Heart left ventricle (tissue), 16 donors: Measurements from ENCODE around the gene DISP2. TPM values are rescaled to one million over a fixed set of nuclear protein-coding genes. Genes with fewer than 3 reads are reported as not detected.

Experiments
- ATAC-seq, 4 donors: fragments of 200-7000 bp; cut with Tn5 transposase; one replicate each; pipeline ENCODE4 v1.9.1; 2020 to 2022; ENCODE audit warnings: moderate library complexity in 4 of 4, mild to moderate bottlenecking in 3 of 4, moderate number of reproducible peaks in 1 of 4
- DNase-seq, 5 donors: peaks; one replicate each; pipeline ENCODE4 v3.0.0-alpha.2; 2020
- H3K27ac ChIP-seq, 12 donors: fragments of 200-600 bp; sonication (generic) in 4 of 12; one replicate each; pipeline versions ENCODE4 v1.5.0 to v1.8.0; 2016 to 2022; ENCODE audit warnings: mild to moderate bottlenecking in 2 of 12
- H3K27me3 ChIP-seq, 9 donors: fragments of 200-600 bp; sonication (generic) in 2 of 9; one replicate each; pipeline versions ENCODE4 v1.5.1 to v1.8.0; 2016 to 2022; ENCODE audit warnings: mild to moderate bottlenecking in 3 of 9
- H3K36me3 ChIP-seq, 9 donors: fragments of 200-600 bp; sonication (generic) in 2 of 9; one replicate each; pipeline versions ENCODE4 v1.5.0 to v1.8.0; 2018 to 2022; ENCODE audit warnings: mild to moderate bottlenecking in 2 of 9
- H3K4me1 ChIP-seq, 12 donors: fragments of 200-600 bp; sonication (generic) in 4 of 12; one replicate each; pipeline versions ENCODE4 v1.5.0 to v1.8.0; 2016 to 2022; ENCODE audit warnings: mild to moderate bottlenecking in 3 of 12
- H3K4me3 ChIP-seq, 12 donors: fragments of 200-600 bp; sonication (generic) in 4 of 12; one replicate each; pipeline versions ENCODE4 v1.5.0 to v1.8.0; 2017 to 2022; ENCODE audit warnings: mild to moderate bottlenecking in 9 of 12, moderate library complexity in 4 of 12
- H3K9me3 ChIP-seq, 12 donors: fragments of 200-600 bp; sonication (generic) in 4 of 12; one replicate each; pipeline versions ENCODE4 v1.5.0 to v1.8.0; 2016 to 2022; ENCODE audit warnings: mild to moderate bottlenecking in 1 of 12
- POLR2A ChIP-seq, 2 donors: fragments of 450-650 bp; IDR thresholded peaks; one replicate each; pipeline ENCODE4 v1.6.1; 2017; ENCODE audit warnings: antibody characterized with exemption in 2 of 2, mild to moderate bottlenecking in 2 of 2, moderate library complexity in 2 of 2
- WGBS, 4 donors: extraction: QIAGEN DNeasy Blood & Tissue Kit in 2 of 4; methylation state at CpG; one replicate each; pipeline versions ENCODE4 v1.1.5 to v1.1.7; 2013 to 2018; 5-methylcytosine and 5-hydroxymethylcytosine counted together
- intact Hi-C, 10 donors: fragments of 100-400 bp; cut with DNase I; formaldehyde crosslinking; loops; one replicate each; pipeline versions ENCODE4 v1.11.1 to v1.14.2; 2022
- polyA plus RNA-seq, 2 donors: library from polyadenylated mRNA; stranded (reverse); fragments of 200-250 nt; gene quantifications; one replicate each; pipeline ENCODE4 v1.2.3, GENCODE V29; 2013
- total RNA-seq, 9 donors: library from RNA; depleted of rRNA in 2 of 9; stranded (reverse); fragments of >200 nt in 2 of 9; fragmentation: NEBNext Ultra II Directional in 3 of 9; extraction: Animal tissue kit (Norgen Biotek cat#: 25700) in 3 of 9; gene quantifications; one replicate each; pipeline versions ENCODE4 v1.1.0 to v1.2.4, GENCODE V29; 2016 to 2023
- TF ChIP-seq, protein P1 (sequence below), 12 donors: fragments of 200-600 bp; sonication (generic) in 4 of 12; IDR thresholded peaks; one replicate each; pipeline versions ENCODE4 v1.5.0 to v1.8.0; 2018 to 2022; ENCODE audit warnings: antibody characterized with exemption in 12 of 12, mild to moderate bottlenecking in 5 of 12
- donor health status: ischemic (EF 13 %, LVEDD 7.1; RV severe dilation, severe dysfunction).
- donor health status: healthy with polysubstance abuse.
- donor health status: DM: no; HTN: yes; CAD: no.
- donor health status: DM: no; HTN: no; CAD: no.
- donor health status: ischemic (EF 25% LVEDD 6.9; RV normal size, moderate dysfunction).
- donor health status: ischemic (EF 25% LVEDD 5.7; RV mildly dilated, moderate dysfunction).
- donor health status: healthy.
- donor health status: DM: yes; HTN: yes; CAD: no.
- donor health status: ischemic (EF 35%, LVEDD 5.7; RV mildly dilated, moderate dysfunction).
- donor health status: nonischemic (EF 11% LVEDD 7.7; RV severe dilation, severe dysfunction).
- donor health status: DM: yes; HTN: yes; CAD: no.
- donor health status: PGD.
- donor health status: ischemic (EF 29% LVEDD 5.4; RV normal size, mild dysfunction).
- donor health status: nonischemic (EF 23%, LVEDD 6.1; RV moderate dilation, normal function).

The DISP2 gene
- total and polyA plus RNA-seq, 11 donors: 0.10 to 1.8 (median 0.40) TPM

DNA sequence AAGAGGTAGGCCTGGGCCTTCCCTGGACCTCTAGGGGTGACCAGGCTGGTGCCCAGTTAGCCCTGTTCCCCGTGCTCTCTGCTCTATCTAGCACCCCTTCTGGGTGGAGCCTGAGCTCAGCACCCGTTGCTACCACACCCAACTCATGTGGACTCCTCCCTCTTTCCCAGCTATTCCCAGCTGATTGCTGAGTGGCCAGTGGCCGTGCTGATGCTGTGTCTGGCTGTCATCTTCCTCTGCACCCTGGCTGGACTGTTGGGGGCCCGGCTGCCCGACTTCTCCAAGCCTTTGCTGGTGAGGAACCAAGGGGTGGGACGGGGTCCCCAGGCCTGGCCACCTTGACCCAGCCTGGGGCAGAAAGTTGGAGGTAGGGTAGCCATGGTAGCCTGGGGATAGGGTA is 6.2 kb downstream of the DISP2 start:
- 74 to 84% (median 80%) methylated on average over 6 of the region's 6 CpGs for WGBS, 4 donors
- H3K9me3 ChIP-seq: no peaks in the 10 kb centered on the region
- DNase-seq (no peak), ATAC-seq (no peak)
- intact Hi-C loops: loop anchor here in 1 of 10 donors (10.0 kb wide), 1 partner anchor 51 kb away; no protein-coding TSS in a partner anchor
- H3K4me1 ChIP-seq: peaks cover 0 to 35% (median 20%) of the 10 kb centered on the region in 12 donors
- no peak overlapping the region for H3K27ac ChIP-seq
- no peaks in the 10 kb centered on the region for H3K27me3 ChIP-seq
- H3K4me3 ChIP-seq: no peak overlapping the region
- no peaks in the 10 kb centered on the region for H3K36me3 ChIP-seq
- TF ChIP-seq, protein P1, sequence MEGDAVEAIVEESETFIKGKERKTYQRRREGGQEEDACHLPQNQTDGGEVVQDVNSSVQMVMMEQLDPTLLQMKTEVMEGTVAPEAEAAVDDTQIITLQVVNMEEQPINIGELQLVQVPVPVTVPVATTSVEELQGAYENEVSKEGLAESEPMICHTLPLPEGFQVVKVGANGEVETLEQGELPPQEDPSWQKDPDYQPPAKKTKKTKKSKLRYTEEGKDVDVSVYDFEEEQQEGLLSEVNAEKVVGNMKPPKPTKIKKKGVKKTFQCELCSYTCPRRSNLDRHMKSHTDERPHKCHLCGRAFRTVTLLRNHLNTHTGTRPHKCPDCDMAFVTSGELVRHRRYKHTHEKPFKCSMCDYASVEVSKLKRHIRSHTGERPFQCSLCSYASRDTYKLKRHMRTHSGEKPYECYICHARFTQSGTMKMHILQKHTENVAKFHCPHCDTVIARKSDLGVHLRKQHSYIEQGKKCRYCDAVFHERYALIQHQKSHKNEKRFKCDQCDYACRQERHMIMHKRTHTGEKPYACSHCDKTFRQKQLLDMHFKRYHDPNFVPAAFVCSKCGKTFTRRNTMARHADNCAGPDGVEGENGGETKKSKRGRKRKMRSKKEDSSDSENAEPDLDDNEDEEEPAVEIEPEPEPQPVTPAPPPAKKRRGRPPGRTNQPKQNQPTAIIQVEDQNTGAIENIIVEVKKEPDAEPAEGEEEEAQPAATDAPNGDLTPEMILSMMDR (IDR thresholded peaks at IDR 0.05): no peak
- TF ChIP-seq POLR2A (IDR thresholded peaks at IDR 0.05): no peak

DNA sequence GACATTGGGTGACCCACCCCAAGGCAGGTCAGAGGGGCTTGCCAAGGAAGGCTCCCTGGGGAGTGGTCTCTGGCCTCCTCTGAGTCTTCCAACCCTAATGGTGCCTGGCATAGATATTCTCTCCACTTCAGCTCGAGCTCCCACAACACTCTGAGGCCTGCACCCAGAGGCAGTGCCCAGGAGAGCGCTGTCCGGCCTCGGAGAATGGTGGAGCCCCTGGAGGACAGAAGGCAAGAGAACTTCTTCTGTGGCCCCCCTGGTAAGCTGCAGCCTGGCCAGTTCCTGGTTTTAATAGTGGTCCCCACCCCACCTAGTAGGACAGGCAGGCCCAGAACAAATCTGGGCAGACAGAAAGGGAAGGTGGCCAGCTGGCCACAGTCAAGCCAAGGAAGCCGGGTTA is 7.0 kb downstream of the DISP2 start:
- ATAC-seq: no peak
- peak overlapping the region in 2 of 12 donors; percentile 83 to 88 for H3K27ac ChIP-seq
- intact Hi-C loops: loop anchor here in 7 of 10 donors (5.0 to 10.0 kb wide), 5 partner anchors 38 to 57 kb away; partner anchors contain the start of genes INAFM2 (in 4 of the 7) and IVD (in 1 of the 7)
- H3K36me3 ChIP-seq: no peaks in the 10 kb centered on the region
- WGBS, 4 donors: 77 to 85% (median 82%) methylated on average over 5 of the region's 5 CpGs
- no peak for DNase-seq
- H3K9me3 ChIP-seq: no peaks in the 10 kb centered on the region
- no peak overlapping the region for H3K4me3 ChIP-seq
- TF ChIP-seq, protein P1 (IDR thresholded peaks at IDR 0.05): no peak
- TF ChIP-seq POLR2A (IDR thresholded peaks at IDR 0.05): no peak
- H3K27me3 ChIP-seq: no peaks in the 10 kb centered on the region
- peaks cover 0 to 35% (median 20%) of the 10 kb centered on the region in 12 donors for H3K4me1 ChIP-seq

DNA sequence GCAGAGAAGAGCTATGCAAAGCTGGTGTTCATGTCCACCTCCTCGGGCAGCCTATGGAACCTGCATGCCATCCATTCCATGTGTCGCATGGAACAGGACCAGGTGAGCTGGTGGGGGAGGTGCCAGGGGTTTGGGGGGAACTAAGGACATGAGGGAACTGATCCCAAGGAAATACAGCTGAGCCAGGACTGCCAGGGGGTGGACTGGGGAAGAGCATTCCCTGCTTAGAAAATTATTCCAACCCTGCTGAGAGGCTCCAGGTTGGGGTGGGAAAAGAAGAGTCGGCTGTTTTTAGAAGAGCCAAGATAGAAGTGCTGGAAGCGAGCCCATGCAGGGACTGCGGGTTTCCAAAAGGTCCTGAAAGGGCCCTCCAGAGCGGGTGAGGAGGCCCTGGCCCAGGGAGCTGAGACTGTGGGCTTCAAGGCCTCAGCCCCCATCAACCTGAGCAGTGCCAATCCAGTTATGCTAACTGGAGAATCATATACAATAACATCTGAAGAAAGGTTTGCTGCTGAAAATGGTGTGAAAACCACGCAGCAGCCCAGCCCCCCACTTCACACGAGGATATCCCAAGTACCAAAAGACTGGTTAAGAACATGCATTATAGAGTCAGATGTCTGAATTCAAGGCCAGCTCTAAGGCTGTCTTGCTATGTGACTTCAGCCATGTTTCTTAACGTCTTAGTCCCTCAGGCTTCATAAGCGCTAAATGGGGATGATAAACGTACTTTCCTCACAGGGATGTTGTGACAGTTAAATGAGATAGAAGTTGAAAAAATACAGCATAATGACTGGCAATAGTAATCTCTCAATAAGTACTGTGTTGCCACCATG is 7.8 kb downstream of the DISP2 start:
- Histone ChIP-seq H3K4me3 (no peak overlapping the region), H3K36me3 (no peaks in the 10 kb centered on the region), H3K9me3 (no peaks in the 10 kb centered on the region), H3K27ac (peak overlapping the region in 11 of 12 donors; percentile 69 to 95 (median 88)), H3K27me3 (no peaks in the 10 kb centered on the region), H3K4me1 (peaks cover 0 to 35% (median 20%) of the 10 kb centered on the region in 12 donors)
- 62 to 73% (median 67%) methylated on average over 11 of the region's 11 CpGs for whole genome bisulfite sequencing, 4 donors
- no peak for TF ChIP-seq POLR2A (IDR thresholded peaks at IDR 0.05)
- TF ChIP-seq, protein P1 (IDR thresholded peaks at IDR 0.05): no peak
- intact Hi-C loops: loop anchor here in 7 of 10 donors (2.0 to 10.0 kb wide), 7 partner anchors 25 to 56 kb away; partner anchors contain the start of genes INAFM2 (in 4 of the 7), CCDC9B (in 1 of the 7) and IVD (in 1 of the 7)
- no peak for ATAC-seq
- DNase-seq: no peak
